Hepatocyte (in vitro differentiated cells): ENCODE data around the gene DIDO1. TPM values are rescaled to one million over a fixed set of nuclear protein-coding genes. Genes with fewer than 3 reads are reported as not detected.

ENCODE experiments used
- DNase-seq: peaks from one replicate; pipeline ENCODE4 v3.0.0-alpha.2; 2016; ENCODE audit warnings: low spot score
- H2AFZ ChIP-seq: fragments of 200-600 bp; sonication (generic); 2 replicates; pipeline ENCODE4 v1.6.0; 2016; ENCODE audit warnings: antibody characterized with exemption, mild to moderate bottlenecking
- H3K27ac ChIP-seq: fragments of 200-600 bp; sonication (generic); 2 replicates; pipeline ENCODE4 v1.5.1; 2016; ENCODE audit warnings: mild to moderate bottlenecking
- H3K27me3 ChIP-seq: fragments of 200-600 bp; sonication (generic); 2 replicates; pipeline ENCODE4 v1.6.1; 2016
- H3K36me3 ChIP-seq: fragments of 200-600 bp; sonication (generic); replicated peaks from 2 replicates; pipeline ENCODE4 v1.5.1; 2016; ENCODE audit warnings: low read depth; ENCODE audit not compliant: insufficient read depth
- H3K4me1 ChIP-seq: fragments of 200-600 bp; sonication (generic); 2 replicates; pipeline ENCODE4 v1.5.1; 2016; ENCODE audit warnings: mild to moderate bottlenecking, moderate library complexity; ENCODE audit not compliant: insufficient read depth
- H3K4me2 ChIP-seq: fragments of 200-600 bp; sonication (generic); 2 replicates; pipeline ENCODE4 v1.6.0; 2016
- H3K4me3 ChIP-seq: fragments of 200-600 bp; sonication (generic); 2 replicates; pipeline ENCODE4 v1.5.1; 2016; ENCODE audit warnings: mild to moderate bottlenecking
- H3K79me2 ChIP-seq: fragments of 200-600 bp; sonication (generic); 2 replicates; pipeline ENCODE4 v1.6.0; 2017; ENCODE audit warnings: mild to moderate bottlenecking
- H3K9me2 ChIP-seq: fragments of 200-600 bp; sonication (generic); replicated peaks from 2 replicates; pipeline ENCODE4 v1.6.0; 2017; ENCODE audit warnings: mild to moderate bottlenecking; ENCODE audit not compliant: insufficient read depth
- H3K9me3 ChIP-seq: fragments of 200-600 bp; sonication (generic); 2 replicates; pipeline ENCODE4 v1.5.1; 2016; ENCODE audit warnings: low read depth, mild to moderate bottlenecking
- H4K20me1 ChIP-seq: fragments of 200-600 bp; sonication (generic); 2 replicates; pipeline ENCODE4 v1.6.0; 2016; ENCODE audit warnings: mild to moderate bottlenecking; ENCODE audit not compliant: insufficient read depth, poor library complexity, severe bottlenecking
- CTCF ChIP-seq: fragments of 200-600 bp; sonication (generic); IDR thresholded peaks from 2 replicates; pipeline ENCODE4 v1.5.1; 2016; ENCODE audit warnings: antibody characterized with exemption, mild to moderate bottlenecking; ENCODE audit not compliant: poor library complexity
- EZH2 ChIP-seq: fragments of 200-600 bp; sonication (generic); IDR thresholded peaks from 2 replicates; pipeline ENCODE4 v1.6.1; 2016; ENCODE audit warnings: antibody characterized with exemption, mild to moderate bottlenecking, borderline replicate concordance
- EZH2phosphoT487 ChIP-seq: fragments of 200-600 bp; sonication (generic); IDR thresholded peaks from one replicate; pipeline ENCODE4 v1.6.1; 2018; ENCODE audit warnings: antibody characterized with exemption, mild to moderate bottlenecking, low read depth, moderate library complexity; ENCODE audit not compliant: unreplicated experiment, severe bottlenecking
- WGBS: methylation state at CpG from one replicate; pipeline ENCODE4 v1.1.6; 2016; ENCODE audit warnings: low lambda C conversion rate; ENCODE audit errors: missing lambda C conversion rate; 5-methylcytosine and 5-hydroxymethylcytosine counted together
- polyA plus RNA-seq: library from polyadenylated mRNA; unstranded; fragments of >200 nt; fragmentation: Nextera tagmentation; extraction: Ambion mirVana; gene quantifications from 2 replicates; pipeline ENCODE4 v1.2.1, GENCODE V29; 2016
- total RNA-seq: library from RNA; depleted of rRNA; stranded (reverse); fragments of >200 nt; gene quantifications from 2 replicates; pipeline ENCODE4 v1.2.3, GENCODE V29; 2014

The DIDO1 gene
- total and polyA plus RNA-seq, 2 experiments from 2014 or later = 26.5 to 31.6 TPM

GRCh38 chr20:62967628-62968351 is 41.5 kb upstream of the DIDO1 start:
- no peaks in the 10 kb centered on the region for H4K20me1 ChIP-seq
- no peaks in the 10 kb centered on the region for H3K79me2 ChIP-seq
- no peaks in the 10 kb centered on the region for H3K9me2 ChIP-seq
- no peaks in the 10 kb centered on the region for H3K36me3 ChIP-seq
- no peak overlapping the region for H3K27ac ChIP-seq
- H3K27me3 ChIP-seq = peaks cover 1% of the 10 kb centered on the region
- no peak overlapping the region for H3K4me3 ChIP-seq
- H3K9me3 ChIP-seq = no peaks in the 10 kb centered on the region
- DNase-seq = no peak
- WGBS = 91% methylated on average over 26 of the region's 27 CpGs
- TF ChIP-seq EZH2 (no peak), CTCF (no peak), EZH2phosphoT487 (no peak)
- no peak overlapping the region for H3K4me2 ChIP-seq
- no peak overlapping the region for H2AFZ ChIP-seq
- H3K4me1 ChIP-seq = peaks cover 3% of the 10 kb centered on the region

GRCh38 chr20:62967149-62967501 is 40.8 kb upstream of the DIDO1 start:
- no peaks in the 10 kb centered on the region for H3K4me1 ChIP-seq
- H3K4me3 ChIP-seq = no peak overlapping the region
- H3K27me3 ChIP-seq = no peaks in the 10 kb centered on the region
- H3K36me3 ChIP-seq = no peaks in the 10 kb centered on the region
- no peak for DNase-seq
- 98% methylated on average over 6 of the region's 6 CpGs for WGBS
- no peak overlapping the region for H2AFZ ChIP-seq
- no peaks in the 10 kb centered on the region for H4K20me1 ChIP-seq
- H3K9me3 ChIP-seq = no peaks in the 10 kb centered on the region
- H3K27ac ChIP-seq = no peak overlapping the region
- no peaks in the 10 kb centered on the region for H3K9me2 ChIP-seq
- H3K79me2 ChIP-seq = no peaks in the 10 kb centered on the region
- no peak for TF ChIP-seq CTCF
- no peak for TF ChIP-seq EZH2phosphoT487
- no peak for TF ChIP-seq EZH2
- no peak overlapping the region for H3K4me2 ChIP-seq

DNA sequence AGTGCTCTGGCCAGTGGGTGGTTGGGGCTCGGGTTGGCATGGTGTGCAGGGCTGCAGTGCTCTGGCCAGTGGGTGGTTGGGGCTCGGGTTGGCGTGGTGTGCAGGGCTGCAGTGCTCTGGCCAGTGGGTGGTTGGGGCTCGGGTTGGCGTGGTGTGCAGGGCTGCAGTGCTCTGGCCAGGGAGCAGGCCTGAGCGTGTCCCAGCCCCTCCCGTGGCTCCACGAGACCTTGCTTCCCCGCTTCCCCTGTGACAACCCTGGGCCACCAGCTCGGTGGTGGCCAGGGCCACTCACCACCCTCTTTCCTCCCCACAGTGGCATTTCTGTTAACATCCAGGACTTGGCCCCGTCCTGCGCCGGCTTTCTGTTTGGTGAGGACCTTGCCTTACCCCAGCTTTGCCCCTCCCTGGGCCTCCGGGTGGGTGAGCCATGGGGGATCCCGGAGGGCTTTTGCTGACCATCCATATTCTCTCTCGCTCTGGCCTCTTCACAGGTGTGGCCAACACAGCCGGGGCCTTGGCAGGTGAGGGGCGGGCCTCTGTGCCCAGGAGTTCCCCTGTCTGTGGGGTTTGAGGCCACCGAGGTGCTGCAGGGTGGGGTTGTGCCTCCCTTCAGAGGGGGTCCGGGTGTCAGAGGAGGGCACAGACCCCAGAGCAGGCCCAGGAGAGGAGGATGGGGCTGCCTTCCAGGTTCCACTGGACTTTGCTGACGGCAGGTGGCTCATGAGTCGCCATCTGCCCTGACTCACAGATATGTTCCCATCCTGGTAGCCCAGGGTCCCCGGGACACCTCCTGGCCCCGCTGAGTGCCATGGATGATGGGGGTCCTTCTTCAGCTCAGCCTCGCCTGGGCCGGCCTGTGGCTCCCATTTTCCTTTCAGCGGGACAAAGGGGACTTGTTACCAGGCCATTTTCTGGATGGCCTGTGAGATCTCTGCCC is 40.2 kb upstream of the DIDO1 start:
- no peak overlapping the region for H3K4me2 ChIP-seq
- no peaks in the 10 kb centered on the region for H3K36me3 ChIP-seq
- H3K9me3 ChIP-seq = no peaks in the 10 kb centered on the region
- TF ChIP-seq EZH2 = no peak
- TF ChIP-seq EZH2phosphoT487 = no peak
- TF ChIP-seq CTCF = no peak
- H3K79me2 ChIP-seq = no peaks in the 10 kb centered on the region
- H2AFZ ChIP-seq = no peak overlapping the region
- WGBS = 95% methylated on average over 24 of the region's 27 CpGs
- no peaks in the 10 kb centered on the region for H3K9me2 ChIP-seq
- H3K27me3 ChIP-seq = no peaks in the 10 kb centered on the region
- no peaks in the 10 kb centered on the region for H3K4me1 ChIP-seq
- no peak for DNase-seq
- no peaks in the 10 kb centered on the region for H4K20me1 ChIP-seq
- H3K27ac ChIP-seq = no peak overlapping the region
- no peak overlapping the region for H3K4me3 ChIP-seq
